ENCODE data around the gene HPF1. TPM values are rescaled to one million over a fixed set of nuclear protein-coding genes. Genes with fewer than 3 reads are reported as not detected.

Gene HPF1
- total RNA-seq, 3 donors from 2014 or later: 20.0 to 28.1 (median 27.5) TPM

DNA sequence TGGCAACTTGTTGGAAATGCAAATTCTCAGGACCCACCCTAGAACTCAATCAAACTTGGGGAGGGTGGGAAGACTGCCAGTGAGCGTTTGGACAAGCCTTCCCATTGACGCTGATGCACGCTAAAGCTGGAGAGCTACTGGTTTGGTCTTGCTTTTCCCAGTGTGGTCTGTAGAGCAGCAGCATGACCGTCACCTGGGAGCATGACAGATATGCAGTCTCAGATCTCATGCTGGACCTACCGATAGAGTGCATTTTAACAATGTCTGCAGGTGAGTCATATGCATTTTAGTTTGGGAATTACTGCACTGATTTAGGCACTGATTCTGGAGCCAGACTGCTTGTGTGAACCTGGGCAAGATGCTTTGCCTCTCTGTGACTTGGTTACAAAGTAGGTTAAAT, 27.2 kb downstream of the HPF1 start:
- H3K4me3 ChIP-seq: no peak overlapping the region
- no peaks in the 10 kb centered on the region for H3K36me3 ChIP-seq
- intact Hi-C loops (cut with DNase I; ENCODE audit: low total_unique reads): no loop called here
- no peaks in the 10 kb centered on the region for H3K4me1 ChIP-seq
- no peaks in the 10 kb centered on the region for H3K9me3 ChIP-seq
- no peak for DNase-seq (ENCODE audit: low spot score in 2 of 2)
- TF ChIP-seq, protein P1, sequence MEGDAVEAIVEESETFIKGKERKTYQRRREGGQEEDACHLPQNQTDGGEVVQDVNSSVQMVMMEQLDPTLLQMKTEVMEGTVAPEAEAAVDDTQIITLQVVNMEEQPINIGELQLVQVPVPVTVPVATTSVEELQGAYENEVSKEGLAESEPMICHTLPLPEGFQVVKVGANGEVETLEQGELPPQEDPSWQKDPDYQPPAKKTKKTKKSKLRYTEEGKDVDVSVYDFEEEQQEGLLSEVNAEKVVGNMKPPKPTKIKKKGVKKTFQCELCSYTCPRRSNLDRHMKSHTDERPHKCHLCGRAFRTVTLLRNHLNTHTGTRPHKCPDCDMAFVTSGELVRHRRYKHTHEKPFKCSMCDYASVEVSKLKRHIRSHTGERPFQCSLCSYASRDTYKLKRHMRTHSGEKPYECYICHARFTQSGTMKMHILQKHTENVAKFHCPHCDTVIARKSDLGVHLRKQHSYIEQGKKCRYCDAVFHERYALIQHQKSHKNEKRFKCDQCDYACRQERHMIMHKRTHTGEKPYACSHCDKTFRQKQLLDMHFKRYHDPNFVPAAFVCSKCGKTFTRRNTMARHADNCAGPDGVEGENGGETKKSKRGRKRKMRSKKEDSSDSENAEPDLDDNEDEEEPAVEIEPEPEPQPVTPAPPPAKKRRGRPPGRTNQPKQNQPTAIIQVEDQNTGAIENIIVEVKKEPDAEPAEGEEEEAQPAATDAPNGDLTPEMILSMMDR (IDR thresholded peaks at IDR 0.05): no peak
- no peak for TF ChIP-seq POLR2A (IDR thresholded peaks at IDR 0.05)
- TF ChIP-seq POLR2AphosphoS5 (IDR thresholded peaks at IDR 0.05): no peak
- no peak overlapping the region for H3K27ac ChIP-seq
- no peaks in the 10 kb centered on the region for H3K27me3 ChIP-seq

DNA sequence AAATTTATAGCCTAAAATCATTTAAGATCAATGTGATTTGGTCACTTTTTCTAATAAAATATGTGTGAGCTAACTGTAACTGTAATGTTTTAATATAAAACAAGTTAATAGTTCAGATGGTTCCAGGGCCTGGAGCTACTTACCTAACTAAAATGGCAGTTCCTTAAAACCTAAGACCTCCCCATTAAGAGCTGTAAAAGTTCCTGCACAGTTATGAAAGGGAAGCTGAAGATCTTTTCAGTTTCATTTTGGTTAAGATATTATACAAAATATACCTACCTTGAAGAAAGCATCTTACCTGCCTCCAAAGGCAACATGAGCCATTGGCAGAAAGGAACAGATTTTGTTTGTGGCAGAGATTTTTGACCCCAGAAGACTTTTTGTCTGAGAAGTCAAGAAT, 30.1 kb downstream of the HPF1 start:
- H3K36me3 ChIP-seq: no peaks in the 10 kb centered on the region
- intact Hi-C loops (cut with DNase I; ENCODE audit: low total_unique reads): no loop called here
- no peak overlapping the region for H3K27ac ChIP-seq
- no peak for TF ChIP-seq POLR2AphosphoS5 (IDR thresholded peaks at IDR 0.05)
- TF ChIP-seq, protein P1 (IDR thresholded peaks at IDR 0.05): no peak
- TF ChIP-seq POLR2A (IDR thresholded peaks at IDR 0.05): no peak
- no peaks in the 10 kb centered on the region for H3K9me3 ChIP-seq
- no peak overlapping the region for H3K4me3 ChIP-seq
- DNase-seq (ENCODE audit: low spot score in 2 of 2): no peak
- no peaks in the 10 kb centered on the region for H3K27me3 ChIP-seq
- no peaks in the 10 kb centered on the region for H3K4me1 ChIP-seq

DNA sequence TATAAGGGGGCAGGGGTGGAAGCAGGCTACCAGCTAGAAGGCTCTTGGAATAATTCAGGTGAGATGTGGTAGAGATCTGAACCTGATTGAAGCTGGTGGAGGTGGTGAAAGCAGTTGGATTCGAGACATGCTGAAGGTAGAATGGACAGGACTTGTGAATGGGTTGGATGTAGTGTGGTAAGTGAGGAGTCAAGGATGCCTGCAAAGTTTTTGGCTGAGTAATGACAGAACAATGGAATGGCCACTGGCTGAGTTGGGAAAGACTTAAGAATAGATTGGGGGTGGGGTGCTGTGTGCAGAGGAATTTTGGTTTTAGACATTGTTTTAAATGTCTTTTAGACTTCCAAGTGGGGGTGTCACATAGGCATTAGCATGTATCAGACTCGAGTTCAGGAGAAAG, 33.5 kb downstream of the HPF1 start:
- no peaks in the 10 kb centered on the region for H3K4me1 ChIP-seq
- no peaks in the 10 kb centered on the region for H3K27me3 ChIP-seq
- intact Hi-C loops (cut with DNase I; ENCODE audit: low total_unique reads): no loop called here
- no peak for DNase-seq (ENCODE audit: low spot score in 2 of 2)
- H3K4me3 ChIP-seq: no peak overlapping the region
- TF ChIP-seq, protein P1 (IDR thresholded peaks at IDR 0.05): no peak
- TF ChIP-seq POLR2AphosphoS5 (IDR thresholded peaks at IDR 0.05): no peak
- TF ChIP-seq POLR2A (IDR thresholded peaks at IDR 0.05): no peak
- H3K27ac ChIP-seq: no peak overlapping the region
- H3K9me3 ChIP-seq: no peaks in the 10 kb centered on the region
- no peaks in the 10 kb centered on the region for H3K36me3 ChIP-seq

DNA sequence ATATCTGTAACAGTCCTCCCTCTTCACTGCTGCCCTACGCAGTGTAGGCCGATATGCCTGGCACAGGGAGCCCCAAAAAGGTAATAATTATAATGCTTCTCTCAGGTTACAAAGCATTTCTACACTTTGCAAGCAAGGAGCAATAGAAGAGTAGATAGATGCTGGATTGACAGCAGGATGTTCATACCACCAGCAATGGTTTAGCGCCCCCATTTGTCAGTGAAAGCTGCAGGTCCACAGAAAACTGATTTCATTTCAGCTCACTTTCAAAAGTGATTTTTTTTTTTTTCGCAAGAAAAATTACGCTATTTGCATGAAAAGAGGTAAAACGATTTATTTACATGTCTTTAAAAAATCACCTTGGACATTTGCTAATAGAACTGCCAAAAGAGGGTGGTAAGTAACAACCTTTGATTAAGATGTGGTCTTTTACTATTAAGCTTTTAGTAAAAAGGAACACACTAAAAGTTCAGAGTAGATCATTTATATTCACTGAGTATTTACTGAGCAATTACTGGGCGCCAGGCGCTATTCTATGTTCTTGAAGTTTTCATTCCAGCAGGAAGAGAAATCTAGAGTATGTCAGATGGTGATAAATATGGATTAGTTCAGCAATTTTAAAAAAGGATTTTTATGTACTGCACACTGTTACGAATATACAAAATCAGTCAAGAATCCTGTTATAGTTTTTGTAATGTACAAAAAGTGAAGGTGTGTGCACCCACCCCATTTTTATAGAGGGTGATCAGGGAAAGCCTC, 34.4 kb downstream of the HPF1 start:
- DNase-seq (ENCODE audit: low spot score in 2 of 2): no peak
- Histone ChIP-seq H3K27ac (no peak overlapping the region), H3K9me3 (no peaks in the 10 kb centered on the region), H3K36me3 (no peaks in the 10 kb centered on the region), H3K4me3 (no peak overlapping the region), H3K4me1 (no peaks in the 10 kb centered on the region), H3K27me3 (no peaks in the 10 kb centered on the region)
- intact Hi-C loops (cut with DNase I; ENCODE audit: low total_unique reads): no loop called here
- TF ChIP-seq POLR2A (IDR thresholded peaks at IDR 0.05) (no peak), POLR2AphosphoS5 (IDR thresholded peaks at IDR 0.05) (no peak)
- TF ChIP-seq, protein P1 (IDR thresholded peaks at IDR 0.05): no peak

DNA sequence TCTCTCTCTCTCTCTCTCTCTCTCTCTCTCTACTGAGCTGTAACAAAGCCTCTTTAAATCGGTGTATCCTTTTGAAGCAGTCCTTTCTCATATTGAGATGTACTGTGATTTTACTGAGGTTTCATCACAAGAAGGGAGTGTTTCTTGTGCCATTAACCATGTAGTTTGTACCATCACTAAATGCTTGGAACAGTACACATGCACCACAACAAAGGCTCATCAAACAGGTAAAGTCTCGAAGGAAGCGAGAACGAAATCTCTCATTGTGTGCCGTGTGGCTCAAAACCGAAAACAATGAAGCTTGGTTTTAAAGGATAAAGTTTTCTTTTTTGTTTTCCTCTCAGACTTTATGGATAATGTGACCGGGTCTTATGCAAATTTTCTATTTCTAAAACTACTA, 37.2 kb downstream of the HPF1 start:
- intact Hi-C loops (cut with DNase I; ENCODE audit: low total_unique reads): no loop called here

More for the DNA sequence above, 37.2 kb downstream of the HPF1 start:
- Histone ChIP-seq H3K36me3 (peaks cover 5% of the 10 kb centered on the region), H3K27me3 (no peaks in the 10 kb centered on the region), H3K4me3 (no peak overlapping the region), H3K9me3 (no peaks in the 10 kb centered on the region), H3K27ac (no peak overlapping the region), H3K4me1 (no peaks in the 10 kb centered on the region)
- TF ChIP-seq POLR2A (IDR thresholded peaks at IDR 0.05) (no peak), POLR2AphosphoS5 (IDR thresholded peaks at IDR 0.05) (no peak)
- TF ChIP-seq, protein P1 (IDR thresholded peaks at IDR 0.05): no peak
- no peak for DNase-seq (ENCODE audit: low spot score in 2 of 2)

Data from breast epithelium (tissue), 4 donors.